Dendritic cell treated with granulocyte-macrophage colony-stimulating factor and Interleukin-4, amounts not matched to agents 40 ng/mL and 50 ng/mL, for 4 days (primary cell): ENCODE measurements around the gene CARMIL1.
"Not testable (repeated sequence)": the region's sequence is repeated elsewhere in the genome, so short reads cannot be mapped to it uniquely, and the experiment has no call there.

Experiments used
- H3K27ac Mint-ChIP-seq: one replicate; pipeline ENCODE4 v1.8.0; 2022; ENCODE audit warnings: mild to moderate bottlenecking, mixed read lengths
- H3K27me3 Mint-ChIP-seq: one replicate; pipeline ENCODE4 v1.8.0; 2022; ENCODE audit warnings: mild to moderate bottlenecking, mixed read lengths
- H3K36me3 Mint-ChIP-seq: one replicate; pipeline ENCODE4 v1.8.0; 2022; ENCODE audit warnings: low read depth, mixed read lengths
- H3K4me1 Mint-ChIP-seq: one replicate; pipeline ENCODE4 v1.8.0; 2022; ENCODE audit warnings: low read depth, mixed read lengths
- H3K4me3 Mint-ChIP-seq: one replicate; pipeline ENCODE4 v1.8.0; 2022; ENCODE audit warnings: mild to moderate bottlenecking, moderate library complexity, mixed read lengths
- H3K9me3 Mint-ChIP-seq: one replicate; pipeline ENCODE4 v1.8.0; 2022; ENCODE audit warnings: mixed read lengths
- intact Hi-C: fragments of 100-400 bp; cut with micrococcal nuclease; formaldehyde crosslinking; loops from one replicate; pipeline ENCODE4 v1.15.0; 2022

CARMIL1 gene

GRCh38 chr6:25286891-25287290 is 7.7 kb downstream of the CARMIL1 start:
- Mint-ChIP-seq H3K36me3 (peaks cover 44% of the 10 kb centered on the region), H3K27ac (no peak overlapping the region), H3K9me3 (no peaks in the 10 kb centered on the region), H3K4me3 (no peak overlapping the region), H3K4me1 (no peaks in the 10 kb centered on the region), H3K27me3 (no peaks in the 10 kb centered on the region)
- intact Hi-C loops, result no loop called here

- Mint-ChIP-seq H3K4me1 (no peaks in the 10 kb centered on the region), H3K27ac (no peak overlapping the region), H3K9me3 (no peaks in the 10 kb centered on the region), H3K4me3 (no peak overlapping the region), H3K36me3 (peaks cover 40% of the 10 kb centered on the region), H3K27me3 (no peaks in the 10 kb centered on the region)
- intact Hi-C loops, result no loop called here
These were observed 8.8 kb downstream of the CARMIL1 start for GRCh38 chr6:25287941-25288340.

- no peaks in the 10 kb centered on the region for H3K4me1 Mint-ChIP-seq
- peaks cover 41% of the 10 kb centered on the region for H3K36me3 Mint-ChIP-seq
- intact Hi-C loops, result no loop called here
- no peaks in the 10 kb centered on the region for H3K27me3 Mint-ChIP-seq
- no peak overlapping the region for H3K4me3 Mint-ChIP-seq
- no peaks in the 10 kb centered on the region for H3K9me3 Mint-ChIP-seq
- H3K27ac Mint-ChIP-seq, result no peak overlapping the region
These were observed 9.3 kb downstream of the CARMIL1 start for GRCh38 chr6:25288518-25288917.

- no peaks in the 10 kb centered on the region for H3K4me1 Mint-ChIP-seq
- peaks cover 39% of the 10 kb centered on the region for H3K36me3 Mint-ChIP-seq
- H3K27me3 Mint-ChIP-seq, result no peaks in the 10 kb centered on the region
- intact Hi-C loops, result no loop called here
- no peak overlapping the region for H3K4me3 Mint-ChIP-seq
- no peak overlapping the region for H3K27ac Mint-ChIP-seq
- no peaks in the 10 kb centered on the region for H3K9me3 Mint-ChIP-seq
These were observed 11.3 kb downstream of the CARMIL1 start for GRCh38 chr6:25290306-25291060.

- Mint-ChIP-seq H3K9me3 (no peaks in the 10 kb centered on the region), H3K27ac (no peak overlapping the region), H3K4me3 (no peak overlapping the region), H3K4me1 (no peaks in the 10 kb centered on the region), H3K36me3 (peaks cover 46% of the 10 kb centered on the region), H3K27me3 (no peaks in the 10 kb centered on the region)
- intact Hi-C loops, result no loop called here
These were observed 13.2 kb downstream of the CARMIL1 start for GRCh38 chr6:25292384-25292783.

GRCh38 chr6:25295651-25296050 is 16.5 kb downstream of the CARMIL1 start:
- Mint-ChIP-seq H3K36me3 (peaks cover 38% of the 10 kb centered on the region), H3K9me3 (no peaks in the 10 kb centered on the region), H3K27me3 (no peaks in the 10 kb centered on the region), H3K4me3 (no peak overlapping the region), H3K27ac (no peak overlapping the region), H3K4me1 (peaks cover 13% of the 10 kb centered on the region)
- intact Hi-C loops, result no loop called here

DNA sequence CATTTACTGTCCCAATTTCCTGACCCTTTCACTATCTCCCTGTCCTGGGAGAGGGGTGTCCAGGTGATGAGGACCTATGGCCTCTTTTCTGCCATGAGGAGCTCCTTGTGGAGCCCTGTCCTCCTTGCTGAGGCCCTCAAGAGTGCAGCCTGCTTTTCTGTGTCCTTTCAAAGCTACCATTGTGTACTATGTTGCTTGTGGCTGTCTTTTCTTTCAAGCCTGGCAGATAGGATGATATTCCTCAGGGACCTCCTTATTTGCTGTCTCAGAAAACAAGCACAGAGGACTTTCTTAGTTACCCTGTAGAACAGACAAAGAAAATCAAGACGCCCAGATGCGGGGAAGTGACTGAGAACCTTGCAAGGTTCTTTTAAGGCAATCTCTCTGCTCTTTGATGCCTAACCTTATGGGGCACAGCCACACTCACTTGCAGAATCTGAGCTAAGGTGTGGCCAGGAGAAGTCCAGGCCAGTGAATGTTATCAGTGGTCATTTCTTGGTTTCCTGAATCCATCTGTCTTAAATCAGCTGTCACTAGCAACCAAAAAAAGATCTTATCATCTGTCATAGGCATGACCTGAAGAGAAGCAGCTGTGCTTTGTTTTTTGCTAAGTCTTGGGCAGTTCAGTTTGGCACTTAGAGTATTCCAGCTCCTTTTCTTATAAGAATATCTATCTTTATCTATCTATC is 17.2 kb downstream of the CARMIL1 start:
- H3K4me1 Mint-ChIP-seq, result peaks cover 19% of the 10 kb centered on the region
- H3K4me3 Mint-ChIP-seq, result no peak overlapping the region
- H3K9me3 Mint-ChIP-seq, result no peaks in the 10 kb centered on the region
- intact Hi-C loops, result no loop called here
- H3K36me3 Mint-ChIP-seq, result peaks cover 34% of the 10 kb centered on the region
- no peaks in the 10 kb centered on the region for H3K27me3 Mint-ChIP-seq
- no peak overlapping the region for H3K27ac Mint-ChIP-seq

DNA sequence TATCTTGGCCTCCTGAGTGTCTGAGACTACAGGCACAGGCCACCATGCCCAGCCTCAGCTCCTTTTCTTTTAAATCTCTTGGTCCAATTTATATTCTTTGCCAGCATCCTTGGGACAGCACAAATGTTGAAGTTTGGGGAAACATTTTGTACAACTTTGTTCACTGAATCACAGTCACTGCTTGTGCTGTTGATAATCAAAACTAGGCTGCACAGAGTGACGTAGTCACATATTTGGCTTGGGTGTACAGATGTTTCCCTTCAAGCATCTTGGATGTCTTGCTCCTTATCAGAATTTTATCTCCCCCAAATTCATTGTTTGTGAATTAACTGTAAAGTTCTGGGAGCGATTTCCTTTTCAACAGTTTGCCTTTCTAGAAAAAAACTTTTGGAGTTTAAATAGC is 17.9 kb downstream of the CARMIL1 start:
- peaks cover 26% of the 10 kb centered on the region for H3K4me1 Mint-ChIP-seq
- peaks cover 30% of the 10 kb centered on the region for H3K36me3 Mint-ChIP-seq
- no peaks in the 10 kb centered on the region for H3K9me3 Mint-ChIP-seq
- H3K27ac Mint-ChIP-seq, result no peak overlapping the region
- H3K27me3 Mint-ChIP-seq, result no peaks in the 10 kb centered on the region
- no peak overlapping the region for H3K4me3 Mint-ChIP-seq
- intact Hi-C loops, result no loop called here

DNA sequence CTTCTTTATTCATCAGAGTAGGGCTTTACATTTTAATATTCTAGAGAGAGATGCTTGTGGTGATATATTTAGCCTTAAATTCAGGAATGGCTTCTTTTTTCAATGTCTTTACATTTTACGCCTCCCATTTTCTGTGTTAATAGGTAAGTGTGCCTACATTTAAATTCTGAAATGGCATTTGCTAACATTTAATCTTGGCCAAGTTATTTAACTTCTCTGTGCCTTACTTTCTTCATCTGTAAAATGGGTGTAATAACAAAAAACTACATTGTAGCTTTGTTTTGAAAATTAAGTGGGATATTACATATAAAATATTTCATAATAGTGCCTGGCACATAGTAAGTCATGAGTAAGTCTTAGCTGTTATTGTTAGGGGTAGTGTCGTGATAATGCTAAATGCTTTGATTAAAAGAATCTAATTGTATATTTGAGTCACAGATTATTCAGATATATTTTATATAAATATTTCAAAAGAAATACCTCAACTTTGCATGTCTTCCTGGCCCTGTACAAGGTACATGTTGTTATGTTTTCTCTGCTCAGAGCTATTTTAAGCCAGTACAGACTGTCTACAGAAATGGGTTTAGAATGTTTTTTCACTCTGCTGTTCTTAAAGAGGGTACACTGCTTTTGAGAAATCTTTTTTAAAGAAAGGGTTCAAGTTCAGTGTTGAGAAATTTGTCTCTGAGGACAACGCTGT is 18.8 kb downstream of the CARMIL1 start:
- H3K27ac Mint-ChIP-seq, result no peak overlapping the region
- peaks cover 33% of the 10 kb centered on the region for H3K4me1 Mint-ChIP-seq
- H3K4me3 Mint-ChIP-seq, result no peak overlapping the region
- H3K9me3 Mint-ChIP-seq, result no peaks in the 10 kb centered on the region
- no peaks in the 10 kb centered on the region for H3K27me3 Mint-ChIP-seq
- intact Hi-C loops, result no loop called here
- H3K36me3 Mint-ChIP-seq, result peaks cover 23% of the 10 kb centered on the region

DNA sequence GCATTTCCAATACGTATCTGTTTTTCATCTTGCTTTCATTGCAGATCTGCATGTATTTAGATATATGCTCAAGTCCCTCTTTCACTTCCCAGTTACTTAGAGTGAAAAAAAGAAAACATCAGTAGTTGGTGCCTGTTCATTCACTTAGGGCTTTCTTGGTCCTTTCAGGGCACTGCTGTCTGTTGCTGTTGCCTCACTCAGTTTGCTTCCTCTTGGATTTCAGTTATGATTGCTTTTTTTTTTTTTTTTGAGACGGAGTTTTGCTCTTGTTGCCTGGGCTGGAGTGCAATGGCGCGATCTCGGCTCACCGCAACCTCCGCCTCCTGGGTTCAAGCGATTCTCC is 19.3 kb downstream of the CARMIL1 start:
- H3K4me3 Mint-ChIP-seq, H3K9me3 Mint-ChIP-seq, H3K27me3 Mint-ChIP-seq, intact Hi-C loops, H3K27ac Mint-ChIP-seq: not testable (repeated sequence)
- H3K36me3 Mint-ChIP-seq, result peaks cover 21% of the 10 kb centered on the region
- H3K4me1 Mint-ChIP-seq, result peaks cover 34% of the 10 kb centered on the region

DNA sequence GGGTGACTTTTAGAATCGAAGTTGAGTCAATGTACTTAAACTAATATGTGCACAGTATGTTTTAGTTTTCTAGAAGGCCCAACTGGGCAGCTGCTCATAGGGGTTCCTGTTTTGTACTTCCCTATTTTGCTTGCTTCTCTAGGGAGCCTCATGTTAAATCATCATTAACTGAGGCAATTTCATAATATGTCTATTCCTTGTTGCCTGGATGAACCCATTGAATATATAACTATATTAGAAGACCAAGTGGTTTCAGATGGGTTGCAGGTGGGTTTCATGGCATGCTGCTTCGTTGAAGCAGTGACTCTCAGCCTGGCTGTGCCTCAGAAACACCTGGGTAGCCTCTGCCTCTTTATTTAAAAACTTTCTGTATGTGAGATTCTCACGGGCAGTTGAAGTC is 22.2 kb downstream of the CARMIL1 start:
- Mint-ChIP-seq H3K4me3 (no peak overlapping the region), H3K27ac (peak overlapping the region; percentile 55), H3K4me1 (peaks cover 40% of the 10 kb centered on the region)

GRCh38 chr6:25302151-25302550 is 23.0 kb downstream of the CARMIL1 start:
- no peak overlapping the region for H3K27ac Mint-ChIP-seq
- H3K9me3 Mint-ChIP-seq, result no peaks in the 10 kb centered on the region
- intact Hi-C loops, result no loop called here
- H3K4me3 Mint-ChIP-seq, result no peak overlapping the region
- H3K4me1 Mint-ChIP-seq, result peaks cover 40% of the 10 kb centered on the region
- H3K36me3 Mint-ChIP-seq, result peaks cover 5% of the 10 kb centered on the region
- no peaks in the 10 kb centered on the region for H3K27me3 Mint-ChIP-seq

More for the DNA sequence above, 22.2 kb downstream of the CARMIL1 start:
- intact Hi-C loops, result no loop called here
- Mint-ChIP-seq H3K9me3 (no peaks in the 10 kb centered on the region), H3K27me3 (no peaks in the 10 kb centered on the region), H3K36me3 (peaks cover 12% of the 10 kb centered on the region)

GRCh38 chr6:25302677-25303128 is 23.5 kb downstream of the CARMIL1 start:
- Mint-ChIP-seq H3K9me3 (no peaks in the 10 kb centered on the region), H3K27me3 (no peaks in the 10 kb centered on the region), H3K27ac (no peak overlapping the region), H3K36me3 (no peaks in the 10 kb centered on the region), H3K4me1 (peaks cover 40% of the 10 kb centered on the region), H3K4me3 (no peak overlapping the region)
- intact Hi-C loops, result no loop called here

GRCh38 chr6:25303254-25303653 is 24.1 kb downstream of the CARMIL1 start:
- H3K4me3 Mint-ChIP-seq, result no peak overlapping the region
- H3K4me1 Mint-ChIP-seq, result peaks cover 40% of the 10 kb centered on the region
- intact Hi-C loops, result no loop called here
- no peaks in the 10 kb centered on the region for H3K36me3 Mint-ChIP-seq
- H3K27me3 Mint-ChIP-seq, result no peaks in the 10 kb centered on the region
- H3K9me3 Mint-ChIP-seq, result no peaks in the 10 kb centered on the region
- H3K27ac Mint-ChIP-seq, result no peak overlapping the region
